T-cell (primary cell): ENCODE data around the gene DAAM1. TPM values are rescaled to one million over a fixed set of nuclear protein-coding genes. Genes with fewer than 3 reads are reported as not detected.

Source experiments
- ATAC-seq, 4 experiments: fragments of 200-7000 bp in 3 of 4; fragments of 150-1000 bp in 1 of 4; cut with Tn5 transposase; replicated peaks in 1 of 4; 1 replicate in 3 of 4; 2 replicates in 1 of 4; pipeline ENCODE4 v1.10.0; 2021; ENCODE audit warnings: moderate library complexity in 3 of 4, mild to moderate bottlenecking in 2 of 4, moderate number of reproducible peaks in 1 of 4
- CTCF ChIA-PET, 2 donors: fragments of 300-600 bp; sonication (Branson Sonifier 250); formaldehyde crosslinking; loops; one replicate each; lab custom pipeline; 2022; ENCODE audit warnings: antibody characterized with exemption in 2 of 2; lab: Charles Lee
- POLR2A ChIA-PET, 2 donors: fragments of 300-600 bp; sonication (Branson Sonifier 250); formaldehyde crosslinking; loops; one replicate each; lab custom pipeline; 2022; ENCODE audit warnings: antibody characterized with exemption in 2 of 2; lab: Charles Lee
- DNase-seq, 35 experiments: peaks; one replicate each; pipeline versions ENCODE4 v3.0.0 to v3.0.0-alpha.2; 2013 to 2023
- H3K27ac ChIP-seq: one replicate; pipeline ENCODE4 v1.5.1; 2013; ENCODE audit warnings: low read length
- H3K27me3 ChIP-seq, 2 experiments: replicated peaks in 1 of 2; 1 replicate in 1 of 2; 2 replicates in 1 of 2; pipeline versions ENCODE4 v1.6.1 to v1.7.0; 2013; ENCODE audit warnings: low read length in 1 of 2, mixed read lengths in 1 of 2; ENCODE audit not compliant: control insufficient read depth in 2 of 2, insufficient read depth in 2 of 2; ENCODE audit errors: extremely low read depth in 1 of 2
- H3K36me3 ChIP-seq, 2 donors: 1 replicate in 1 of 2; 2 replicates in 1 of 2; pipeline versions ENCODE4 v1.6.1 to v1.7.0; 2013; ENCODE audit warnings: low read length in 1 of 2; ENCODE audit not compliant: control insufficient read depth in 2 of 2, insufficient read depth in 1 of 2; ENCODE audit errors: extremely low read depth in 1 of 2
- H3K4me1 ChIP-seq, 2 experiments: 1 replicate in 1 of 2; 2 replicates in 1 of 2; pipeline versions ENCODE4 v1.6.1 to v1.7.0; 2013; ENCODE audit warnings: low read length in 2 of 2, mixed read lengths in 1 of 2; ENCODE audit not compliant: insufficient read depth in 2 of 2, control insufficient read depth in 1 of 2; ENCODE audit errors: extremely low read depth in 1 of 2
- H3K4me3 ChIP-seq, 2 donors: 1 replicate in 1 of 2; 2 replicates in 1 of 2; pipeline versions ENCODE4 v1.5.1 to v1.7.0; 2013; ENCODE audit warnings: mild to moderate bottlenecking in 2 of 2, low read length in 1 of 2, moderate library complexity in 1 of 2; ENCODE audit not compliant: control insufficient read depth in 1 of 2; ENCODE audit errors: extremely low read depth in 1 of 2
- H3K9me3 ChIP-seq: 2 replicates; pipeline ENCODE4 v1.7.0; 2013
- H3K27ac Mint-ChIP-seq, 2 donors: one replicate each; pipeline ENCODE4 v1.8.0; 2020 to 2021; ENCODE audit warnings: mild to moderate bottlenecking in 2 of 2, mixed read lengths in 2 of 2
- H3K27me3 Mint-ChIP-seq, 2 donors: one replicate each; pipeline ENCODE4 v1.8.0; 2021 to 2022; ENCODE audit warnings: mixed read lengths in 2 of 2
- H3K36me3 Mint-ChIP-seq: one replicate; pipeline ENCODE4 v1.8.0; 2021; ENCODE audit warnings: mixed read lengths
- H3K4me1 Mint-ChIP-seq, 3 donors: one replicate each; pipeline ENCODE4 v1.8.0; 2020 to 2022; ENCODE audit warnings: mixed read lengths in 3 of 3, mild to moderate bottlenecking in 1 of 3
- H3K4me3 Mint-ChIP-seq, 3 donors: one replicate each; pipeline ENCODE4 v1.8.0; 2020 to 2022; ENCODE audit warnings: mild to moderate bottlenecking in 3 of 3, mixed read lengths in 3 of 3, moderate library complexity in 3 of 3
- H3K9me3 Mint-ChIP-seq, 3 donors: one replicate each; pipeline ENCODE4 v1.8.0; 2020 to 2022; ENCODE audit warnings: mixed read lengths in 3 of 3
- WGBS: methylation state at CpG from one replicate; pipeline ENCODE4 v1.1.5; 2013; ENCODE audit warnings: missing lambda C conversion rate; ENCODE audit not compliant: insufficient coverage; 5-methylcytosine and 5-hydroxymethylcytosine counted together
- total RNA-seq, 35 experiments: library from RNA in 6 of 35; stranded (reverse) in 6 of 35; fragments of 120-200 nt in 1 of 35; gene quantifications; one replicate each; pipeline versions ENCODE4 v1.2.1 to v1.2.4 and lab custom pipeline; 2013 to 2026

The DAAM1 gene
- total RNA-seq, 5 donors from 2014 or later (not counting 1 experiment from before 2014, with no cell fraction given): 9.6 to 25.3 (median 23.9) TPM

GRCh38 chr14:59308673-59309072, 120.2 kb downstream of the DAAM1 start:
- Histone ChIP-seq H3K27me3 (no peaks in the 10 kb centered on the region), H3K36me3 (no peaks in the 10 kb centered on the region), H3K27ac (no peak overlapping the region), H3K4me3 (no peak overlapping the region), H3K9me3 (no peaks in the 10 kb centered on the region), H3K4me1 (peaks cover 0 to 2% of the 10 kb centered on the region in 2 experiments)
- DNase-seq (no peak), ATAC-seq (no peak)
- no peaks in the 10 kb centered on the region for H3K27me3 Mint-ChIP-seq
- H3K4me1 Mint-ChIP-seq: peaks cover 0 to 7% (median 6%) of the 10 kb centered on the region in 3 donors
- ChIA-PET CTCF (no interaction called here), POLR2A (no interaction called here)
- 80% methylated on average over 1 of the region's 1 CpG for WGBS
- H3K36me3 Mint-ChIP-seq: no peaks in the 10 kb centered on the region
- H3K9me3 Mint-ChIP-seq: no peaks in the 10 kb centered on the region
- H3K27ac Mint-ChIP-seq: no peak overlapping the region
- H3K4me3 Mint-ChIP-seq: no peak overlapping the region

- ChIA-PET CTCF (no interaction called here), POLR2A (no interaction called here)
- Mint-ChIP-seq H3K4me1 (peaks cover 0 to 7% (median 6%) of the 10 kb centered on the region in 3 donors), H3K36me3 (no peaks in the 10 kb centered on the region), H3K27ac (no peak overlapping the region), H3K27me3 (no peaks in the 10 kb centered on the region), H3K4me3 (no peak overlapping the region), H3K9me3 (no peaks in the 10 kb centered on the region)
- Histone ChIP-seq H3K27ac (no peak overlapping the region), H3K4me3 (no peak overlapping the region), H3K4me1 (peaks cover 0 to 2% of the 10 kb centered on the region in 2 experiments), H3K27me3 (no peaks in the 10 kb centered on the region), H3K36me3 (no peaks in the 10 kb centered on the region), H3K9me3 (no peaks in the 10 kb centered on the region)
- DNase-seq (no peak), ATAC-seq (no peak)
- 93% methylated on average over 4 of the region's 7 CpGs for WGBS
Measured at GRCh38 chr14:59309291-59309900, 120.9 kb downstream of the DAAM1 start.

GRCh38 chr14:59310633-59311032, 122.2 kb downstream of the DAAM1 start:
- WGBS: no CpG with 5 or more reads among the region's 3 CpGs
- Histone ChIP-seq H3K27ac (no peak overlapping the region), H3K4me1 (peaks cover 0 to under 1% of the 10 kb centered on the region in 2 experiments), H3K9me3 (no peaks in the 10 kb centered on the region), H3K36me3 (no peaks in the 10 kb centered on the region), H3K27me3 (no peaks in the 10 kb centered on the region), H3K4me3 (no peak overlapping the region)
- Mint-ChIP-seq H3K4me1 (peaks cover 0 to 7% (median 6%) of the 10 kb centered on the region in 3 donors), H3K36me3 (no peaks in the 10 kb centered on the region), H3K4me3 (no peak overlapping the region), H3K9me3 (no peaks in the 10 kb centered on the region), H3K27me3 (no peaks in the 10 kb centered on the region), H3K27ac (no peak overlapping the region)
- no peak for DNase-seq
- POLR2A ChIA-PET: no interaction called here
- ATAC-seq: no peak
- CTCF ChIA-PET: interaction anchor here in 1 of 2 donors (0.6 kb wide), 1 partner anchor 818 kb away, joined by 3 read pairs; no protein-coding TSS in a partner anchor

GRCh38 chr14:59311723-59312122, 123.3 kb downstream of the DAAM1 start:
- Mint-ChIP-seq H3K4me1 (peaks cover 0 to 3% (median 1%) of the 10 kb centered on the region in 3 donors), H3K36me3 (no peaks in the 10 kb centered on the region), H3K4me3 (no peak overlapping the region), H3K27me3 (no peaks in the 10 kb centered on the region), H3K9me3 (no peaks in the 10 kb centered on the region), H3K27ac (no peak overlapping the region)
- Histone ChIP-seq H3K36me3 (no peaks in the 10 kb centered on the region), H3K9me3 (no peaks in the 10 kb centered on the region), H3K27ac (no peak overlapping the region), H3K4me3 (no peak overlapping the region), H3K4me1 (no peaks in the 10 kb centered on the region), H3K27me3 (no peaks in the 10 kb centered on the region)
- DNase-seq (no peak), ATAC-seq (no peak)
- CTCF ChIA-PET: no interaction called here
- POLR2A ChIA-PET: no interaction called here
- no CpG with 5 or more reads among the region's 3 CpGs for WGBS

- H3K4me1 ChIP-seq: no peaks in the 10 kb centered on the region
- POLR2A ChIA-PET: interaction anchor here in 1 of 2 donors (0.6 kb wide), 2 partner anchors 32 to 140 kb away, joined by 3 to 4 read pairs; no protein-coding TSS in a partner anchor
- H3K27me3 ChIP-seq: no peaks in the 10 kb centered on the region
- CTCF ChIA-PET: no interaction called here
- no peaks in the 10 kb centered on the region for H3K9me3 Mint-ChIP-seq
- H3K36me3 ChIP-seq: no peaks in the 10 kb centered on the region
- H3K9me3 ChIP-seq: no peaks in the 10 kb centered on the region
- no peak overlapping the region for H3K4me3 Mint-ChIP-seq
- H3K27ac ChIP-seq: no peak overlapping the region
- DNase-seq (no peak), ATAC-seq (no peak)
- H3K4me3 ChIP-seq: no peak overlapping the region
- no peaks in the 10 kb centered on the region for H3K4me1 Mint-ChIP-seq
- H3K27ac Mint-ChIP-seq: no peak overlapping the region
- peaks cover 3% of the 10 kb centered on the region for H3K36me3 Mint-ChIP-seq
- WGBS: no CpG with 5 or more reads among the region's 3 CpGs
- no peaks in the 10 kb centered on the region for H3K27me3 Mint-ChIP-seq
Measured at GRCh38 chr14:59313144-59313651, 124.7 kb downstream of the DAAM1 start.

GRCh38 chr14:59313658-59314608, 125.5 kb downstream of the DAAM1 start:
- Mint-ChIP-seq H3K27me3 (no peaks in the 10 kb centered on the region), H3K27ac (no peak overlapping the region), H3K4me3 (no peak overlapping the region), H3K9me3 (no peaks in the 10 kb centered on the region), H3K36me3 (peaks cover 7% of the 10 kb centered on the region), H3K4me1 (no peaks in the 10 kb centered on the region)
- H3K9me3 ChIP-seq: no peaks in the 10 kb centered on the region
- no peaks in the 10 kb centered on the region for H3K4me1 ChIP-seq
- no peak for DNase-seq
- no peak overlapping the region for H3K27ac ChIP-seq
- POLR2A ChIA-PET: interaction anchor here in 1 of 2 donors (0.6 kb wide), 2 partner anchors 31 to 141 kb away, joined by 3 to 4 read pairs; no protein-coding TSS in a partner anchor
- no peak overlapping the region for H3K4me3 ChIP-seq
- CTCF ChIA-PET: interaction anchor here in 1 of 2 donors (0.6 kb wide), 1 partner anchor 13 kb away, joined by 5 read pairs; no protein-coding TSS in a partner anchor
- no peak for ATAC-seq
- no peaks in the 10 kb centered on the region for H3K27me3 ChIP-seq
- WGBS: 78% methylated on average over 1 of the region's 3 CpGs
- no peaks in the 10 kb centered on the region for H3K36me3 ChIP-seq
